RKO (cell line): ENCODE results near the gene MKI67.

Experiments used
- DNase-seq: peaks from one replicate; pipeline ENCODE4 v3.0.0-alpha.2; 2016; ENCODE audit warnings: low spot score

The MKI67 gene

GRCh38 chr10:128081720-128082119 is 44.5 kb downstream of the MKI67 start:
- no peak for DNase-seq

- DNase-seq = no peak
Observed at GRCh38 chr10:128081222-128081621, 45.0 kb downstream of the MKI67 start.

GRCh38 chr10:128080641-128081040 is 45.6 kb downstream of the MKI67 start:
- DNase-seq = no peak

- no peak for DNase-seq
Observed at GRCh38 chr10:128080231-128080630, 46.0 kb downstream of the MKI67 start.

DNA sequence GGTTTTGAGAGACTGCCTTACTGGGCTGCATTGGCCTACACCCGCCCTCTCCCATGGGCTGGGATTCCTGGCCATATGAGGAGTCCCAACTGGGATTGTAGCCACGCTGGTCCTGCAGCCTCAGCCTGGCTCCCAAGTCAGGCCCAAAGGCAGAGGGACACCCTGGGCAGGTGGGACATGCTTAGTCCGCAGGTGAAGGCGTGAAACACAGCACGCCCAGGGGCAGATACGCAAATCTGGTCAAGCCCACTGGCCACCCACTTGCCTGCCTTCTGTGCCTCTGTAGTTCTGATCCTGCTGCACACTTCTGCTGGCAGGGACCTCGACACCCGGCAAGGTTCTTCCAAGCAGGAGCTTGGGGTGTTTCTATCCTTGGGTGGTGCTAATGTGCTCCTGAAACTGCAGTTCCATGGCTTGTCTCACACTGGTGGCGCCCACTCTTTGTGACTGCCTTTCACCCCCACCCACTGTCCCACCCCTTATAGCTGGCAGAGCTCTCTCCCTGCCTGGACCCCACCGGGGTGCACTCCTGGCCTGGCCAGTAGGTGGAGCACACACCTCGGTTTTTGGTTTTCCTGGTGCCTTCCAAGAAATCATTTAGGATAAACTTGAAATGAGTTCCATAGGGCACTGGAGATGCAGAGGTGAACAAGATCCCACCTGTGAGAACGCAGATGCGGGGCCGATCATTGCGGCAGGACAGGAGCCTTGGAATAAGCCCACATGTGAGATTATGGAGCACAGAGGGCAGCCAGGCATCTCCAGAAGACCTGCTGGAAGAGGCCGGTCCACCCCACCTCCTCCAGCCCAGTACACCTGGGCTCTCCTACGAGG is 47.9 kb downstream of the MKI67 start:
- peak; percentile 36 for DNase-seq

DNA sequence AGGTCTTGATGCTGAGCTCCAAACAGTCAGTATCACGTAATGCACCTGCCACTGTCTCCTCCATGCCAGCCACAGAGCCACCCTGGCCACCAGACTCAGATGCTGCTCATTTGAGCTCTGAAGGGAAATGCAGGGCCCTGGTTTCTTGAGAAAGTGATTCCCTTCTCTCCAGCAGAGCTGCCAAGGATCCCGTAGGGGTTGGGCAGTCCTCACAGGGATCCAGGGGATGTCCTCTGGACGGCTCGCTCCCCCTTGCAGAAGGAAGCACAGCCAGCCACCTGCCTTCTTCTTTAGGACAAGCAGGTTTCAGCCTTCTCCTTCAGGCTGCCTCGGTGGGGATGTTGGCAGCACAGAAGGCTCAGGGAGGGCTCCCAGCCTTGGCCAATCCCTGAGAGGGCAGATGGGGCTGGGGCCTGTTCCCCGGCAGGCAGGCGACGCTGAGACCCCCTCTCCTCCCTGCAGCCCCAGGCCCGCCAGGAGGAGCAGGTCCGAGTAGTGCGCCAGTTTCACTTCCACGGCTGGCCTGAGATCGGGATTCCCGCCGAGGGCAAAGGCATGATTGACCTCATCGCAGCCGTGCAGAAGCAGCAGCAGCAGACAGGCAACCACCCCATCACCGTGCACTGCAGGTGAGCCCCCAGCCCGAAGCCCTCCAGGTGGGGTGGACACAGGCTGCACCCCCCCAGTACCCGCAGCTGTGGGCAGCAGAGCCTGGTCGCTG is 48.9 kb downstream of the MKI67 start:
- no peak for DNase-seq

- no peak for DNase-seq
Observed at GRCh38 chr10:128074589-128074988, 51.6 kb downstream of the MKI67 start.

- DNase-seq = no peak
Observed at GRCh38 chr10:128073890-128074289, 52.3 kb downstream of the MKI67 start.

- no peak for DNase-seq
Observed at GRCh38 chr10:128072941-128073645, 53.1 kb downstream of the MKI67 start.

GRCh38 chr10:128072046-128072445 is 54.2 kb downstream of the MKI67 start:
- DNase-seq = no peak

- no peak for DNase-seq
Observed at GRCh38 chr10:128071417-128071782, 54.8 kb downstream of the MKI67 start.

DNA sequence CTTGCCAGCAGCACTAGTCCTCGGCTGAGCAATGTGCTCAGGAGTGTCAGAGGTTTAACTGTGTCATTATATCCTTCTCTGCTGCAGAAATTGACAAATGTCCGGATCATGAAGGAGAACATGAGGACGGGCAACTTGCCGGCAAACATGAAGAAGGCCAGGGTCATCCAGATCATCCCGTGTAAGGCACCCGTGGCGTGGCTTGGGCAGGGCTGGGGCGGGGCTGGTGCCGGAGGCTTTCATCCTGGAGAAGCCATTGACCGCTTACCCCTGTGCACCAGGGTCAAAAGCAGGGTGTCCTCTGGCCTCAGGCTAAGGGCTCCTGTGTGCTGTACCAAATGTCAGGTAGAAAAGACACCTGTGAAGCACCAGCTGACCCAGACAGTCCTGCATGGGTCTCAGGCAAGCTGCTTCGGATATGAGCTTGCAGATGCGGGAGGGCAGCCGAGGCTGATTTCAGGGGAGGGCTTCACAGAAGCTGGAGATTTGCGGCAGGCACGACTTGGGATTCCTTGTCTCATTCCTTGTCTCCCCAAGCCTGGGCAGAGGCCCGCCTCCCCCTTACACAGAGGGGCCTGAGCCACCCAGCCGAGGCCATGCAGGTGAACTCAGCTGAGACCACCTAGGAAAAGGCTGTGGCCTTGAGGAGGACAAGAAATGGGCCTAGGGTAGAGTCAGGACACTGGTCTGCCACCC is 55.4 kb downstream of the MKI67 start:
- no peak for DNase-seq

DNA sequence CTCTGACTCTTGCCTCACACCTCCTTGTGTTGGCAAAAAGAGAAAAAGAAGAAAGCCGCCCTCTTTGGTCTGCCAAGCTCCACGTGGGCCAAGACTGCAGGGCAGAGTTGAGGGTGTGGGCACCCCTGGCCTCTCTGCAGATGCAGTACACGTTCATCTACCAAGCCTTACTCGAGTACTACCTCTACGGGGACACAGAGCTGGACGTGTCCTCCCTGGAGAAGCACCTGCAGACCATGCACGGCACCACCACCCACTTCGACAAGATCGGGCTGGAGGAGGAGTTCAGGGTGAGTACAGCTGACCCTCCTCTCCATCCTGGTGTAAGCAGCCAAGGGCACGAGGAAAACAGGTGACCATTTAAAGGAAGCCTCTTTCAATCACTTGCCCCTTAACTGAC is 56.1 kb downstream of the MKI67 start:
- DNase-seq = no peak

- DNase-seq = peak; percentile 90
Observed at GRCh38 chr10:128069351-128070051, 56.7 kb downstream of the MKI67 start.

- DNase-seq = no peak
Observed at GRCh38 chr10:128068398-128069285, 57.6 kb downstream of the MKI67 start.

- DNase-seq = no peak
Observed at GRCh38 chr10:128067691-128068397, 58.4 kb downstream of the MKI67 start.

GRCh38 chr10:128066870-128067382 is 59.3 kb downstream of the MKI67 start:
- DNase-seq = no peak

- DNase-seq = no peak
Observed at GRCh38 chr10:128065881-128066534, 60.2 kb downstream of the MKI67 start.

DNA sequence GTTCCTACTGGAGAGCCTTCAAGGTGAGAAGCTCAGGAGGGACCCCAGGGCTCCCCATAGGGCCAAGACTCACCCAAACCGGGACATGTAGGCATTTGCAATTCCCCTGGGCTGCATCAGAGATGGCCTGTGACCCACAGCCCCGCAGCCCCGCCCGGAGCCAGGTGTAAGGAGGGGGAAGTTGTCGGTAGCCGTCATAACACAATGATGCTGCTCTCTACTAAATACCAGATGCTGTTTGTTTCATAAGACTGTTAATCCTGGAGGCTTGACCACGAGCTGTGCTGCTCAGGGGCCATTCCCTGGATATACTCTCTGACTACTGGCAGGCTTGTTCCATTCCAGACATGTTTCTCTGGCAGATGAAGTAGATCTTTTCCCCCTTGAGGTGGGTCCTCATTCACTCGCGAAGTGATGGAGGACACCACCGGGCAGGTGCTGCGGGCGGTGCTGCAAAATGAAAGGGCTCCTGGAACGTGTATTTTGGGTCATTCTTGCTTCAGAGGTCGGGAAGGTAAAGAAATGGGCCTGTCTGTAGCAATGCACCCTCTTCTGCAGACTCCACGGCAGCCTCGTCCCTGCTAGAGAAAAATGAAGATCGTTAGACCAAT is 61.1 kb downstream of the MKI67 start:
- no peak for DNase-seq
